ENCODE measurements around the gene RLF.

RLF gene

DNA sequence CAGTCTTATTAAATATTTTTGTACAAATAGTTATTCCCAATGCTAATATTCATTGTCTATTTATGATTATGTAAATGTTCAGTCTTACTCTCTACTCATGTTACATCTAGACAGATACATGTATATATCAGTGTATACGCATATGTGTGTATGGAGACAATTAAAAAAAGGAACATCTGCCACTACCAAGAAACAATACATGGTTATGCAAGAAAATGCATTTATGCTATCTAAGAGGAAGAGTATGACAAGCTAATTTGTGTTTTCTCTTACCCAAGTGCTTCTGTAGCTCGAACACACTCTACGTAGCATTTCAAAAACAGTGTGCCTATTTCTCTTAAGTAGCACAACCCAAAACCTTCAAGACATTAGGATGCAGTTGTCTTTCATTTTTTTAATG, 6.1 kb upstream of the RLF start:
- TF ChIP-seq POLR2AphosphoS5 (IDR thresholded peaks at IDR 0.05; ENCODE audit: low read depth, low read length) (no peak), FOXP2 (optimal IDR thresholded peaks at IDR 0.05; ENCODE audit: borderline replicate concordance, extremely low read depth, extremely low read length, insufficient read depth) (no peak), SIN3A (IDR thresholded peaks at IDR 0.05; ENCODE audit: borderline replicate concordance, insufficient read depth, low read length) (no peak), TAF1 (IDR thresholded peaks at IDR 0.05; ENCODE audit: borderline replicate concordance, insufficient read depth, low read length) (no peak)
- TF ChIP-seq, protein P1, sequence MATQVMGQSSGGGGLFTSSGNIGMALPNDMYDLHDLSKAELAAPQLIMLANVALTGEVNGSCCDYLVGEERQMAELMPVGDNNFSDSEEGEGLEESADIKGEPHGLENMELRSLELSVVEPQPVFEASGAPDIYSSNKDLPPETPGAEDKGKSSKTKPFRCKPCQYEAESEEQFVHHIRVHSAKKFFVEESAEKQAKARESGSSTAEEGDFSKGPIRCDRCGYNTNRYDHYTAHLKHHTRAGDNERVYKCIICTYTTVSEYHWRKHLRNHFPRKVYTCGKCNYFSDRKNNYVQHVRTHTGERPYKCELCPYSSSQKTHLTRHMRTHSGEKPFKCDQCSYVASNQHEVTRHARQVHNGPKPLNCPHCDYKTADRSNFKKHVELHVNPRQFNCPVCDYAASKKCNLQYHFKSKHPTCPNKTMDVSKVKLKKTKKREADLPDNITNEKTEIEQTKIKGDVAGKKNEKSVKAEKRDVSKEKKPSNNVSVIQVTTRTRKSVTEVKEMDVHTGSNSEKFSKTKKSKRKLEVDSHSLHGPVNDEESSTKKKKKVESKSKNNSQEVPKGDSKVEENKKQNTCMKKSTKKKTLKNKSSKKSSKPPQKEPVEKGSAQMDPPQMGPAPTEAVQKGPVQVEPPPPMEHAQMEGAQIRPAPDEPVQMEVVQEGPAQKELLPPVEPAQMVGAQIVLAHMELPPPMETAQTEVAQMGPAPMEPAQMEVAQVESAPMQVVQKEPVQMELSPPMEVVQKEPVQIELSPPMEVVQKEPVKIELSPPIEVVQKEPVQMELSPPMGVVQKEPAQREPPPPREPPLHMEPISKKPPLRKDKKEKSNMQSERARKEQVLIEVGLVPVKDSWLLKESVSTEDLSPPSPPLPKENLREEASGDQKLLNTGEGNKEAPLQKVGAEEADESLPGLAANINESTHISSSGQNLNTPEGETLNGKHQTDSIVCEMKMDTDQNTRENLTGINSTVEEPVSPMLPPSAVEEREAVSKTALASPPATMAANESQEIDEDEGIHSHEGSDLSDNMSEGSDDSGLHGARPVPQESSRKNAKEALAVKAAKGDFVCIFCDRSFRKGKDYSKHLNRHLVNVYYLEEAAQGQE (IDR thresholded peaks at IDR 0.05; ENCODE audit: insufficient read depth in 1 of 2, low read depth in 2 of 2, low read length in 2 of 2), result no peak

DNA sequence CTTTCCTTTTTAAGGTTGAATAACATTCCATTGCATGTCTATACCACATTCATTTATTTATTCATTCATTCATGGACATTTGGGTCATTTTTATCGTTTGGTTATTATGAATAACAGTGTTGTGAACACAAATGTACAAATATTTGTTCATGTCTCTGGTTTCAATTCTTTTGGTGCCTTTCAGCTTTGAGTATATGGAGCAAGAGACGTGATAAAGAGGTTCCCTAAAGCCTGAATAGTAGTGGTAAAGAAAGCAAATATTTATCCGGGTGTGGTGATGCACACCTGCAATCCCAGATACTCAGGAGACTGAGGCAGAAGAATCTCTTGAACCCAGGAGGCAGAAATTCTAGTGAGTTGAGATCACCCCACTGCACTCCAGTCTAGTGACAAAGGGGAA, 5.3 kb upstream of the RLF start:
- TF ChIP-seq FOXP2 (optimal IDR thresholded peaks at IDR 0.05; ENCODE audit: borderline replicate concordance, extremely low read depth, extremely low read length, insufficient read depth) (no peak), SIN3A (IDR thresholded peaks at IDR 0.05; ENCODE audit: borderline replicate concordance, insufficient read depth, low read length) (no peak), POLR2AphosphoS5 (IDR thresholded peaks at IDR 0.05; ENCODE audit: low read depth, low read length) (no peak), TAF1 (IDR thresholded peaks at IDR 0.05; ENCODE audit: borderline replicate concordance, insufficient read depth, low read length) (no peak)
- TF ChIP-seq, protein P1 (IDR thresholded peaks at IDR 0.05; ENCODE audit: insufficient read depth in 1 of 2, low read depth in 2 of 2, low read length in 2 of 2), result no peak

DNA sequence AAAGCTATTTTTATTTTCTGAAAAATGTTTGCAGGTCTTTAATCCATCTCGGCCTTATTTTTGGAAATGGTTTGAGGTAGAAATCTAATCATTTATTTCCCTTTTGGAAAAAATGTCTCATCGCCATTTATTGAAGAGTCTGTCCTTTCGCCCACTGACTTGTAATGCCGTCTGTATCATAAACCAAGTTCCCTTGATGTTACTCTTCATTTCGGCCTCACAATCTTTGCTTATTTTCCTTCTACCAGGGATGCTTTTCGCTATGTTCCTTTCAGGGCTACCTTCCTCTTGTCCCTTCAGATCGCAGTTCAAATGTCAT, 422 bp upstream of the RLF start:
- TF ChIP-seq TAF1 (IDR thresholded peaks at IDR 0.05; ENCODE audit: borderline replicate concordance, insufficient read depth, low read length), result no peak
- no peak for TF ChIP-seq SIN3A (IDR thresholded peaks at IDR 0.05; ENCODE audit: borderline replicate concordance, insufficient read depth, low read length)

DNA sequence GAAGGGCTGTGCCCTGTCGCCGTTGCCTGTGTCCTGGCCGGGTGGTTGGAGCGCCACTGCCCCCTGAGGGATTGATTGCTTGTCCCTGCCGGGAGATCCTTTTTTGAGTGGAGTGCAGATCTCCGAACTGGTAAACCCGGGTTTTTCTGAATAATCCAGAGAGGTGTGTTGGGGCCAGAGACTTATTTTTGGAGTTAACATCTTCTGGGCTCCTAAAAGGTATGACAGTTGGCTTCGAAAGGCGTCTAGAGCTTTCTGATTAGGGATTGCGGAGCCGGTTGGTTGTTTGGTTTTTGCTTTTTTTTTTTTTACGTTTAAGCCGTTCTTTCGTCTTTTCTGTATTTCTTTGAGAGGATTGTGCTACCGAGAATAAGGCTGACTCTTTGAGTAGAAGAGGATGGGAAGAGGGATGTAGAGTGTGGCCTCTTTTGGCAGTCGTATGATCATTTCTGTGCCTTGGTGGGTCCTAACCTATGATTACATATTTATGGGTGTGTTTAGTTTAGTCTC, 756 bp downstream of the RLF start:
- TF ChIP-seq, protein P1 (IDR thresholded peaks at IDR 0.05; ENCODE audit: insufficient read depth in 1 of 2, low read depth in 2 of 2, low read length in 2 of 2), result no peak
- no peak for TF ChIP-seq POLR2AphosphoS5 (IDR thresholded peaks at IDR 0.05; ENCODE audit: low read depth, low read length)
- no peak for TF ChIP-seq FOXP2 (optimal IDR thresholded peaks at IDR 0.05; ENCODE audit: borderline replicate concordance, extremely low read depth, extremely low read length, insufficient read depth)
- no peak for TF ChIP-seq SIN3A (IDR thresholded peaks at IDR 0.05; ENCODE audit: borderline replicate concordance, insufficient read depth, low read length)
- no peak for TF ChIP-seq TAF1 (IDR thresholded peaks at IDR 0.05; ENCODE audit: borderline replicate concordance, insufficient read depth, low read length)

DNA sequence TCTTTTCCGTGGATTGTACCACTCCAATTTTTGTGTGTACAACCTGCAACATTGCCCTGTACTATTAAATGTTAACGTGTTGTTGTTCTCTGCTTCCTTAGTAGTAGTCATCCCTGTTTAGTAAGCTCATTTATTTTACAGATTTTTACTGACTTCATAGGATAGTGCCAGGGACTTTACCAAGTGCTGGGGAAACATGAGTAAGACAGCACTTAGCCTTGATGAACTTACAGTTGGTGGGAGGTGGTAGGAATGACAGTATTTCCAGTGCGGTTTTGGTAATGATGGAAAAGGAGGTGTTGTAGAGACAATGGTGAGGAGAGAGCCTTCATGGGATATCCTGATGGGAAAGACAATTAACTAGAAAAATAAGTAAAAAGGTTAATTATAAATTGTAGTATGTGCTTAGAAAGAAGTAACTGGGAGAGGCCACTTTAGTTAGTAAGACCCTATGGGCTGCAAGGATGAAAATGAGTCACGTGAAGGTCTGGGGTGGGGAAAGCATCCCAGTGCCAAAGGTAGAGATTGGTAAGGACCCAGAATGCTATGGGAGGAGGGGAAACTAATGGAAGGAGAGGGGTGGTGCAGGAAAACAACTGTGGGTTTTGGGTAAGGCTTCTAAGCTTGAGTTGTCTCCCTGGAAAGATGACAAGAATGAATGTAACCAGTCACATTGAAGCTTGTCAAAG, 1.7 kb downstream of the RLF start:
- no peak for TF ChIP-seq TAF1 (IDR thresholded peaks at IDR 0.05; ENCODE audit: borderline replicate concordance, insufficient read depth, low read length)
- TF ChIP-seq FOXP2 (optimal IDR thresholded peaks at IDR 0.05; ENCODE audit: borderline replicate concordance, extremely low read depth, extremely low read length, insufficient read depth), result no peak
- no peak for TF ChIP-seq POLR2AphosphoS5 (IDR thresholded peaks at IDR 0.05; ENCODE audit: low read depth, low read length)
- no peak for TF ChIP-seq SIN3A (IDR thresholded peaks at IDR 0.05; ENCODE audit: borderline replicate concordance, insufficient read depth, low read length)
- TF ChIP-seq, protein P1 (IDR thresholded peaks at IDR 0.05; ENCODE audit: insufficient read depth in 1 of 2, low read depth in 2 of 2, low read length in 2 of 2), result no peak

Measured in PFSK-1 (cell line).